Hepatocyte (in vitro differentiated cells): Measurements from ENCODE around the gene SLC17A2. TPM values are rescaled to one million over a fixed set of nuclear protein-coding genes. Genes with fewer than 3 reads are reported as not detected.

ENCODE experiments used
- DNase-seq: peaks from one replicate; pipeline ENCODE4 v3.0.0-alpha.2; 2016; ENCODE audit warnings: low spot score
- H2AFZ ChIP-seq: fragments of 200-600 bp; sonication (generic); 2 replicates; pipeline ENCODE4 v1.6.0; 2016; ENCODE audit warnings: antibody characterized with exemption, mild to moderate bottlenecking
- H3K27ac ChIP-seq: fragments of 200-600 bp; sonication (generic); 2 replicates; pipeline ENCODE4 v1.5.1; 2016; ENCODE audit warnings: mild to moderate bottlenecking
- H3K27me3 ChIP-seq: fragments of 200-600 bp; sonication (generic); 2 replicates; pipeline ENCODE4 v1.6.1; 2016
- H3K36me3 ChIP-seq: fragments of 200-600 bp; sonication (generic); replicated peaks from 2 replicates; pipeline ENCODE4 v1.5.1; 2016; ENCODE audit warnings: low read depth; ENCODE audit not compliant: insufficient read depth
- H3K4me1 ChIP-seq: fragments of 200-600 bp; sonication (generic); 2 replicates; pipeline ENCODE4 v1.5.1; 2016; ENCODE audit warnings: mild to moderate bottlenecking, moderate library complexity; ENCODE audit not compliant: insufficient read depth
- H3K4me2 ChIP-seq: fragments of 200-600 bp; sonication (generic); 2 replicates; pipeline ENCODE4 v1.6.0; 2016
- H3K4me3 ChIP-seq: fragments of 200-600 bp; sonication (generic); 2 replicates; pipeline ENCODE4 v1.5.1; 2016; ENCODE audit warnings: mild to moderate bottlenecking
- H3K79me2 ChIP-seq: fragments of 200-600 bp; sonication (generic); 2 replicates; pipeline ENCODE4 v1.6.0; 2017; ENCODE audit warnings: mild to moderate bottlenecking
- H3K9me2 ChIP-seq: fragments of 200-600 bp; sonication (generic); replicated peaks from 2 replicates; pipeline ENCODE4 v1.6.0; 2017; ENCODE audit warnings: mild to moderate bottlenecking; ENCODE audit not compliant: insufficient read depth
- H3K9me3 ChIP-seq: fragments of 200-600 bp; sonication (generic); 2 replicates; pipeline ENCODE4 v1.5.1; 2016; ENCODE audit warnings: low read depth, mild to moderate bottlenecking
- H4K20me1 ChIP-seq: fragments of 200-600 bp; sonication (generic); 2 replicates; pipeline ENCODE4 v1.6.0; 2016; ENCODE audit warnings: mild to moderate bottlenecking; ENCODE audit not compliant: insufficient read depth, poor library complexity, severe bottlenecking
- EZH2 ChIP-seq: fragments of 200-600 bp; sonication (generic); IDR thresholded peaks from 2 replicates; pipeline ENCODE4 v1.6.1; 2016; ENCODE audit warnings: antibody characterized with exemption, mild to moderate bottlenecking, borderline replicate concordance
- EZH2phosphoT487 ChIP-seq: fragments of 200-600 bp; sonication (generic); IDR thresholded peaks from one replicate; pipeline ENCODE4 v1.6.1; 2018; ENCODE audit warnings: antibody characterized with exemption, mild to moderate bottlenecking, low read depth, moderate library complexity; ENCODE audit not compliant: unreplicated experiment, severe bottlenecking
- WGBS: methylation state at CpG from one replicate; pipeline ENCODE4 v1.1.6; 2016; ENCODE audit warnings: low lambda C conversion rate; ENCODE audit errors: missing lambda C conversion rate; 5-methylcytosine and 5-hydroxymethylcytosine counted together
- polyA plus RNA-seq: library from polyadenylated mRNA; unstranded; fragments of >200 nt; fragmentation: Nextera tagmentation; extraction: Ambion mirVana; gene quantifications from 2 replicates; pipeline ENCODE4 v1.2.1, GENCODE V29; 2016
- total RNA-seq: library from RNA; depleted of rRNA; stranded (reverse); fragments of >200 nt; gene quantifications from 2 replicates; pipeline ENCODE4 v1.2.3, GENCODE V29; 2014
- TF ChIP-seq, protein P1 (sequence below): fragments of 200-600 bp; sonication (generic); IDR thresholded peaks from 2 replicates; pipeline ENCODE4 v1.5.1; 2016; ENCODE audit warnings: antibody characterized with exemption, mild to moderate bottlenecking; ENCODE audit not compliant: poor library complexity

Gene SLC17A2
- total and polyA plus RNA-seq, 2 experiments from 2014 or later = 2.8 to 6.4 TPM

DNA sequence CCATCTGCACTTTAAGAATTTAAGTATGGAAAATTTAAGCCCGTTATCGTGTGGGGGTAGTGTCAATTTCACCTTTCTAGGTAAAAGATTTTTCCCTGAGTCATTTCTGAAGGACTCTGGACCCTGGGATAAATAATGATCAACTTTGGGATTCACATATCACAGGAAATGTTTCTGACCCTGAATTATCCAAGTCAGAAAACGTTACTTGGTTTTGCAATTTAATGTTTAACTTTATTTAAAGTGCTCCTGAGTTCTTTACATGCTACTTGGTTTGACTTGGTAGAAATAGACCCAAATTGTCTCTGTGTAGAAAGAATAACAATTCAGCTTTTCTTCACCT, 55.0 kb downstream of the SLC17A2 start:
- TF ChIP-seq EZH2phosphoT487 (no peak), EZH2 (no peak)
- TF ChIP-seq, protein P1, sequence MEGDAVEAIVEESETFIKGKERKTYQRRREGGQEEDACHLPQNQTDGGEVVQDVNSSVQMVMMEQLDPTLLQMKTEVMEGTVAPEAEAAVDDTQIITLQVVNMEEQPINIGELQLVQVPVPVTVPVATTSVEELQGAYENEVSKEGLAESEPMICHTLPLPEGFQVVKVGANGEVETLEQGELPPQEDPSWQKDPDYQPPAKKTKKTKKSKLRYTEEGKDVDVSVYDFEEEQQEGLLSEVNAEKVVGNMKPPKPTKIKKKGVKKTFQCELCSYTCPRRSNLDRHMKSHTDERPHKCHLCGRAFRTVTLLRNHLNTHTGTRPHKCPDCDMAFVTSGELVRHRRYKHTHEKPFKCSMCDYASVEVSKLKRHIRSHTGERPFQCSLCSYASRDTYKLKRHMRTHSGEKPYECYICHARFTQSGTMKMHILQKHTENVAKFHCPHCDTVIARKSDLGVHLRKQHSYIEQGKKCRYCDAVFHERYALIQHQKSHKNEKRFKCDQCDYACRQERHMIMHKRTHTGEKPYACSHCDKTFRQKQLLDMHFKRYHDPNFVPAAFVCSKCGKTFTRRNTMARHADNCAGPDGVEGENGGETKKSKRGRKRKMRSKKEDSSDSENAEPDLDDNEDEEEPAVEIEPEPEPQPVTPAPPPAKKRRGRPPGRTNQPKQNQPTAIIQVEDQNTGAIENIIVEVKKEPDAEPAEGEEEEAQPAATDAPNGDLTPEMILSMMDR = no peak
- Histone ChIP-seq H3K4me3 (no peak overlapping the region), H3K4me2 (no peak overlapping the region)

DNA sequence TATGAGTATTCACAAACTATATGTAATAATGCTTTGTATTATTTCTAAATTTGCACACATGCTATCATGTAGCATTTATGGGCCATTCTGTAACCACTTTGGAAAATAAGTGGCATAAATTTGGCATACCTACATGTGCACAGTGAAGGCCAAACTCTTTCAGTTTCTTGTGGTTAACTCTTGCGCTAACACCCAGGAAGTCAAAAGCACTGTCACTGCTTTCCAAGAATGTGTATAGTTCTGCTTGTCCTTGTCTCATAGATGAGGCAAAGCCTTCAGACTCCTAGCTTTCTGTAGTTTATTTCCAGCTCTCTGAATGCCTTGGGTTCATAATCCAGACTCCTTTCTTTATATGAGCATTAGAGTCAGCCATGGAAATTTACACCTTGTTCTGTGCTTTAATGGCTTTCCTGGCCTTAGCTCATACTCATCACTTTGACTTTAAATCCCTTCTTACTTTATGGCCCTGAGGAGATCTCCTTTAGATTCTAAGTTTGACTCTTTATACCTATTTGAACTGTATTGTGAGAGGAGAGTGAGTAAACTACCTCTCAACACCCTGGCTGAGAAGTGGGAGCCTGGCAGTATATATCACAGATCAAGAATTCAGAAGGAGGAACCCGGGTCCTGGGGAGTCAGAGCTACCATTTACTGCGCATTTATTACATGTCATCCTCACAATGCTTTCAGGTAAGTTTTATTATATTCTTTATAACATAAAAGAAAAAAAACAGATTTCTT, 55.5 kb downstream of the SLC17A2 start:
- Histone ChIP-seq H3K27me3 (no peaks in the 10 kb centered on the region), H3K79me2 (no peaks in the 10 kb centered on the region), H3K9me2 (no peaks in the 10 kb centered on the region), H4K20me1 (no peaks in the 10 kb centered on the region), H2AFZ (no peak overlapping the region), H3K4me3 (no peak overlapping the region), H3K9me3 (no peaks in the 10 kb centered on the region), H3K27ac (no peak overlapping the region), H3K4me2 (no peak overlapping the region), H3K4me1 (no peaks in the 10 kb centered on the region), H3K36me3 (no peaks in the 10 kb centered on the region)
- no peak for TF ChIP-seq EZH2
- no peak for TF ChIP-seq EZH2phosphoT487
- TF ChIP-seq, protein P1 = no peak
- DNase-seq = no peak
- WGBS = 96% methylated on average over 3 of the region's 3 CpGs

More for the DNA sequence above, 55.0 kb downstream of the SLC17A2 start:
- Histone ChIP-seq H3K27ac (no peak overlapping the region), H2AFZ (no peak overlapping the region), H3K9me2 (no peaks in the 10 kb centered on the region), H3K27me3 (no peaks in the 10 kb centered on the region), H3K79me2 (no peaks in the 10 kb centered on the region), H3K9me3 (no peaks in the 10 kb centered on the region), H3K36me3 (no peaks in the 10 kb centered on the region), H4K20me1 (no peaks in the 10 kb centered on the region), H3K4me1 (no peaks in the 10 kb centered on the region)
- 67% methylated on average over 3 of the region's 3 CpGs for WGBS
- DNase-seq = no peak

DNA sequence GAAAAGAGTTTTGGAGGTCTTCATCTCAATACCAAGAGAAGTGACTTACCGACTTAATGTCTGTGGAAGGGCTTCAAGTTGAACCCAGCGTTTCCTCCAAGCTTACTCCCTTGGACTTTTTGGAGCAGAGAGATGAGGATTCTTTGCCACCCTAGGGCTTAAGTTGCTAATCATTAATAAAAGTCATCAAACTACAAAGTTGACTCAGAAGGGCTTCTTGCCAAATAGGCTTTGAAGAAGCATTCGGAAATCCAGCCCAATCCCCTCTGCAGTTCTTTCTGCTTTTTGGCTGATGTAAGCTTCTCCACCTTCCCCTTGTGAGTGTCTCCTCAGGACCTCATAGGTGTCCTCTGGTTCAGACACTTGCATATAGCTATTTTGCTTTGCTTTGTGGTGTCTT, 56.4 kb downstream of the SLC17A2 start, which contains the start of gene SLC17A3:
TSS of gene SLC17A3 (minus strand) at position 126 of the 400 bp plus-strand sequence. CDS start 5,856 bp downstream, outside the sequence.
- H3K27ac ChIP-seq = no peak within 1 kb of the TSS
- no peak within 1 kb of the TSS for H2AFZ ChIP-seq
- no peaks in the 10 kb centered on the region for H3K27me3 ChIP-seq
- WGBS = 92% methylated on average over 3 of the region's 3 CpGs
- no peak within 1 kb of the TSS for H3K4me2 ChIP-seq
- H3K79me2 ChIP-seq = no peaks in the 10 kb centered on the region
- H3K4me1 ChIP-seq = no peaks in the 10 kb centered on the region
- DNase-seq = no peak
- H3K36me3 ChIP-seq = no peaks in the 10 kb centered on the region
- TF ChIP-seq EZH2 (no peak), EZH2phosphoT487 (no peak)
- TF ChIP-seq, protein P1 = no peak
- no peaks in the 10 kb centered on the region for H3K9me3 ChIP-seq
- no peaks in the 10 kb centered on the region for H4K20me1 ChIP-seq
- H3K9me2 ChIP-seq = no peaks in the 10 kb centered on the region
- no peak within 1 kb of the TSS for H3K4me3 ChIP-seq
